Activated T-helper 2 cell treated with anti-CD3 and anti-CD28 coated beads, Interferon-gamma antibody, Interleukin-2, Interleukin-4, amounts not matched to agents 10 μg/mL and 5 μg/mL and 100 μg/mL, durations not matched to agents 14 hours and 24 hours and 36 hours (primary cell): ENCODE measurements around the gene RNU6-8. TPM values are rescaled to one million over a fixed set of nuclear protein-coding genes. Genes with fewer than 3 reads are reported as not detected.

Experiments used
- DNase-seq: peaks from one replicate; pipeline ENCODE4 v3.0.0; 2021; ENCODE audit warnings: low spot score
- H3K27ac Mint-ChIP-seq: one replicate; pipeline ENCODE4 v1.8.0; 2021; ENCODE audit warnings: mixed read lengths
- H3K27me3 Mint-ChIP-seq: one replicate; pipeline ENCODE4 v1.8.0; 2021; ENCODE audit warnings: low read depth, mixed read lengths
- H3K36me3 Mint-ChIP-seq: one replicate; pipeline ENCODE4 v1.8.0; 2021; ENCODE audit warnings: low read depth, mixed read lengths
- H3K4me1 Mint-ChIP-seq: one replicate; pipeline ENCODE4 v1.8.0; 2021; ENCODE audit warnings: low read depth, mixed read lengths
- H3K4me3 Mint-ChIP-seq: one replicate; pipeline ENCODE4 v1.8.0; 2021; ENCODE audit warnings: low read depth, mild to moderate bottlenecking, moderate library complexity, mixed read lengths
- H3K9me3 Mint-ChIP-seq: one replicate; pipeline ENCODE4 v1.8.0; 2021; ENCODE audit warnings: mixed read lengths
- intact Hi-C: fragments of 100-400 bp; cut with micrococcal nuclease; formaldehyde crosslinking; loops from one replicate; pipeline ENCODE4 v1.15.1; 2023
- total RNA-seq: library from RNA; stranded (reverse); gene quantifications from 2 replicates; pipeline ENCODE4 v1.2.3, GENCODE V29; 2022

The RNU6-8 gene
- total RNA-seq, 1 donor from 2014 or later, result not detected

DNA sequence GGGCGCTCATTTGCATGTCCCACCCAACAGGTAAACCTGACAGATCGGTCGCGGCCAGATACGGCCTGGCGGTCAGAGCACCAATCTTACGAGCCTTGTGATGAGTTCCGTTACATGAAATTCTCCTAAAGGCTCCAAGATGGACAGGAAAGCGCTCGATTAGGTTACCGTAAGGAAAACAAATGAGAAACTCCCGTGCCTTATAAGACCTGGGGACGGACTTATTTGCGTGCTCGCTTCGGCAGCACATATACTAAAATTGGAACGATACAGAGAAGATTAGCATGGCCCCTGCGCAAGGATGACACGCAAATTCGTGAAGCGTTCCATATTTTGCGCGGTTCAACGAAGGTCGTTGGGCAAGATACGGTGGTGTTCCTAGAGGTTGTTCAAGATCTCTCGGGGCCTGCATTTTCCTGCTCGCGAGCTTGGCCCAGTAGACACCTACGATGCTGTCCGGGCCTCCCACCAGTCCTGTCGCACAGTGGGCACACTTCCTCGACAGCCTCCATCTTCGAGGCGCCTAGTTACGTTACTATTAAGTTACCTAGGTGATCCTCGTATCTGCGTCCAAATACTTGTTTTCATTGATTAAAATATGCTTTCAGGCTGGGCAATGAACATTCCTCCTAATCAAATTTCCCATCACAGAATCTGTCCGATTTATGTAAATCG is 1.1 kb downstream of the RNU6-8 start, which contains the start of gene RNU6-7:
TSS of gene RNU6-7 (plus strand) at position 230 of the 675 bp plus-strand sequence.
- Mint-ChIP-seq H3K4me3 (peak within 1 kb of the TSS; percentile 88), H3K27ac (peak within 1 kb of the TSS; percentile 97), H3K27me3 (peaks cover 14% of the 10 kb centered on the region), H3K36me3 (no peaks in the 10 kb centered on the region), H3K9me3 (no peaks in the 10 kb centered on the region), H3K4me1 (peaks cover 43% of the 10 kb centered on the region)
- intact Hi-C loops, result loop anchor here (1.0 to 10.0 kb wide), 8 partner anchors 57 to 1175 kb away; partner anchors contain the start of genes AP4S1, DTD2, HECTD1 and NUBPL
- DNase-seq, result peak; percentile 37

DNA sequence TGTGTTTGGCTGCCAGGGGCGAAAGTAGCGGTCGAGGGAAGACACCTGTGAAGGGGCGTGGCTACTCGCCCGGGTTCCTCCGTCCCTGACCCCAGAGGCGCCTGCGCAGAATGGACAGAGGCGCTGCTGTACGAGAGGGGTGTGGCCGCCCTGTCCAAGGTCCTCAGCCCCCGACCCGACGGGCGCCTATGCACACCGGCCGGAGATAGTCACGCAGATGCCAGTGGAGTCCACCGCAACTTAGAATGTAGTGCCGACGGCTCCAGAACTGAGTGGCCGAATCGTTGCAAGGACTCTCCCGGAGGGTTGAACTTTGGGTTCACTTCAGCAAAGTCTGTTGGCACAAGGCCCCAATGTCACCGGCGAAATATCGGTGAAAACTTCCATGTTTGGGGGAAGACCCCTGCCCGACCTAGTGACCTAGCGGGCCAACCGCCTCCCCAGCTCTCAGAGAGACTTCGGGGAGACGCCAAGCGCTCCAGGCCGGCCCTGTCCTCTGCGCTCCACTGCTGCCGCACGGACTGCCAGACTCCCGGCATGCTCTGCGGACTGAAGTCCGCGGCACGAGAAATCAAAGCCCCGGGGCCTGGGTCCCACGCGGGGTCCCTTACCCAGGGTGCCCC is 1.8 kb downstream of the RNU6-8 start:
- intact Hi-C loops, result loop anchor here (1.0 to 10.0 kb wide), 6 partner anchors 99 to 1174 kb away; partner anchors contain the start of genes AP4S1, DTD2, HECTD1 and NUBPL
- peaks cover 10% of the 10 kb centered on the region for H3K27me3 Mint-ChIP-seq
- peaks cover 39% of the 10 kb centered on the region for H3K4me1 Mint-ChIP-seq
- H3K27ac Mint-ChIP-seq, result peak overlapping the region; percentile 97
- no peaks in the 10 kb centered on the region for H3K9me3 Mint-ChIP-seq
- H3K36me3 Mint-ChIP-seq, result no peaks in the 10 kb centered on the region
- H3K4me3 Mint-ChIP-seq, result peak overlapping the region; percentile 88
- peak; percentile 70 for DNase-seq

DNA sequence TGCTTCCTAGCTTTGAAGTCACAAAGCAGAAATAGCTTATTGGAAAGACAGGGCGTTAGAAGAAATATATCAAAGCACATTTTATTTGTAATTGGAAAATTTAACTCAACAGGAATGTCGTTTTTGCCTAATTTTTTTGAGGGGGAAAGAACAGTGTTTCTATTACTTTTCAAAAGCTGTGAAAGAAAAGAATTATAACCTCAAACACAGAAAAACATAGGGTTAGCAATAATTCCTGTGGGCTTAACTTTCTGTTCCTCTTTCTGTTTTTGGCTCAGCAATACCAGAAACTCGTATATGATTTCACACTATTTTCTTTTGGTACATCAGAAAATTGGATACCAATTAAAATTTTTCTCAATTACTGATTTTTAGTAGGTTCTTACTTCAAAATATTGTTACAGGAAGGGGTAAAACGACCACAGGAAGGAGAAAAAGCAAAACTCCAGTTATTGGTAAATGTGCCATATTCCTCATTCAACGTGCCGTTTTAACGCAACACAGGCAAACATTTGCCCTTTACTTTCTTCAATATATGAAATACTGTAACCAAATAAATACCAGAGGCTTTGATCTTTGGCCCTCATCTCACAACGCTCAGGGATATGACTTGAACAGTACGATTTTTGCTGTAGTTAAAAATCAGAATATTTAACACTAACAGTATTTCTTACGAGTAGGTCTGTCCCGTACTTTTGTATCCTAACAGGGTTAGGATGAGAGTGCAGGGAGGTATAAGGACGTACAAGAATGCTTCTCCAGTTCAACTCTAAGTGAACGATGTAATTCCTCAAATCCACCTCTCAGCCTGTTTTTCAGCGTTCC is 2.5 kb downstream of the RNU6-8 start:
- peak overlapping the region; percentile 88 for H3K4me3 Mint-ChIP-seq
- intact Hi-C loops, result loop anchor here (1.0 to 10.0 kb wide), 6 partner anchors 98 to 1173 kb away; partner anchors contain the start of genes AP4S1, DTD2, HECTD1 and NUBPL
- H3K27me3 Mint-ChIP-seq, result peaks cover 6% of the 10 kb centered on the region
- no peak for DNase-seq
- peaks cover 33% of the 10 kb centered on the region for H3K4me1 Mint-ChIP-seq
- H3K9me3 Mint-ChIP-seq, result no peaks in the 10 kb centered on the region
- peak overlapping the region; percentile 97 for H3K27ac Mint-ChIP-seq
- no peaks in the 10 kb centered on the region for H3K36me3 Mint-ChIP-seq

DNA sequence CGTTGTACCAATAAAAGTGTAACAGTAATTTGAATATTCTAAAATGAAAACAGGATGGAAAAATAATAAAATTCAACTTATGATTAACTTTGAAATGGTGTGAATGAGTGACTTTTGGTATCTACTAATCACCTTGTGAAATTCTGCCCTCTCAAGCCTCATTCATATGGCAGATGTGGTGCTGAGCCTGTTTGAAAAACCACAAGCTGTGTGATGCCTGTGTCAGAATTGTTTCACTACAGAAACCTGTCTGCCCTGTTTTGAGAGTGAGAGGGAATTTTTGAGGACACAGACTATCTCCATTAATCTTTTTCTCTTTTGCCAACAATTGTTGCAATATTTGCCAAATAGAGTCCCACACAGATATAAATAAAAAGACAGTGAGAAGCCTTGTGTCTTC is 5.2 kb downstream of the RNU6-8 start:
- intact Hi-C loops, result no loop called here
- H3K4me3 Mint-ChIP-seq, result no peak overlapping the region
- no peaks in the 10 kb centered on the region for H3K36me3 Mint-ChIP-seq
- peaks cover under 1% of the 10 kb centered on the region for H3K27me3 Mint-ChIP-seq
- H3K9me3 Mint-ChIP-seq, result no peaks in the 10 kb centered on the region
- no peak overlapping the region for H3K27ac Mint-ChIP-seq
- peaks cover 26% of the 10 kb centered on the region for H3K4me1 Mint-ChIP-seq
- no peak for DNase-seq

DNA sequence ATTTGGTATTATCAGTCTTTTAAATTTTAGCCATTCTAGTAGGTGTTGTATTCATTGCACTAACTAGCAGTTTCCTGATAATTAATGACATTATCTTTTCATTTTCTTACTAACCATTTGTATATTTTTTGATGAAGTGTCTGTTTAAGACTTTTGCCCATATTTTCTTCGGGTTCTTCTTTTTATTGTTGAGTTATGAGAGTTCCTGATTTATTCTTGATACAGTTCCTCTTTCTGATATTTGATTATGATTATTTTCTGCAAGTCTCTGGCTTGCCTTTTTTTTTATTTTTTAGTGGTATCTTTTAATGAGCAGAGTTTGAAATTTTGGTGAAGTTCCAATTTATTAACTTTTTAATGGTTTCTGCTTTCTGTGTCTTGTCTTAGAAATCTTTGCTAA is 7.4 kb downstream of the RNU6-8 start:
- no peak overlapping the region for H3K4me3 Mint-ChIP-seq
- no peaks in the 10 kb centered on the region for H3K36me3 Mint-ChIP-seq
- no peak for DNase-seq
- no peaks in the 10 kb centered on the region for H3K9me3 Mint-ChIP-seq
- no peak overlapping the region for H3K27ac Mint-ChIP-seq
- intact Hi-C loops, result no loop called here
- peaks cover 1% of the 10 kb centered on the region for H3K27me3 Mint-ChIP-seq
- H3K4me1 Mint-ChIP-seq, result peaks cover 10% of the 10 kb centered on the region

DNA sequence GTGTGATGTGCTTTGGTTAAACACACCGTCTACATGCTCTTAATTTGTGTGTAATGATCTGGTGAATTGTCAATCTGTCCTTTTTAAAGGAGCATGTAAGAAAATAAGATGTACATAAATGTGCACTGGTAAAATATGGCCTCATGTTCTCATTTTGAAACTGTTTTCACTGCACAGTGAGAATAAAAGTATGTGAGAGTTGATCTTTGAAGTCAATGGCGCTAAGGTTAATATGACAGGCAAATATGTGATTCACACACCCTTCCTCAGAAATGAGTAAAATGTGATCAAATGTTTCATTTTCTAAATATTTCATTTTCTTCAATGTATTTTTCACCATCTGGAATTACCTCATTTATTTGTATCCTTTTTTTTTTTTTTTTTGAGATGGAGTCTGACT is 9.5 kb downstream of the RNU6-8 start:
- H3K4me3 Mint-ChIP-seq, result no peak overlapping the region
- no peak overlapping the region for H3K27ac Mint-ChIP-seq
- H3K4me1 Mint-ChIP-seq, result peaks cover 10% of the 10 kb centered on the region
- no peaks in the 10 kb centered on the region for H3K36me3 Mint-ChIP-seq
- no peaks in the 10 kb centered on the region for H3K9me3 Mint-ChIP-seq
- no peak for DNase-seq
- intact Hi-C loops, result no loop called here
- peaks cover 1% of the 10 kb centered on the region for H3K27me3 Mint-ChIP-seq

DNA sequence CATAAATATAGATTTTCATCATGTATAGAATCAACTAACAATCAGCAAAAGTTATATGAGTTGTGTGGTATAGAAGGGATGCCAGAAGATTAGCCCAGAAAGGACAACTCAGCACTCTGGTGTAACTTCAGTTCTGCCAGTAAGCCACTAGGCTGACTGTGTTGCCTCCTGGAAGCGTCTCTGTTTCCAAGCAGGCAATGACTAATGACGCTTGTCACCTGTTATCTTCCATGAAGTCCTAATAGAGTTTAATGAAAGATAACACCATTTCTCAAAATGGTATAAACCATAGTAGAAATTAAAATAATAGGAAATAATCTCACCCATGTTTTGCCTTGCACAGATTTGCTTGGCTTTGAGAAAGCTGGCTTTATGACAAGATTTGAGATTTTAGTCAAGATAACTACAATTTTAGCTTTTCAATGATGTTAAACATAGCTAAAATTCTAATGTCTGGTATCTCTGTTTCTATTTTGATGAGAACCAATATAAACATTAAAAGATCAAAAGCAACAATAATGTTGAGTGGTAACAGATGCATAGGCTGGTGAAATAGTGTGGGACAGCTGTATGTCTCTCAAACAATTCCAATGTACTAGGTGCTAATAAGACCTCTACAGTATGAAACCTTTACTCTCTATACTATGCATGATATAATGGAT is 10.2 kb downstream of the RNU6-8 start:
- Mint-ChIP-seq H3K4me1 (peaks cover 9% of the 10 kb centered on the region), H3K27ac (no peak overlapping the region), H3K9me3 (no peaks in the 10 kb centered on the region), H3K36me3 (no peaks in the 10 kb centered on the region), H3K4me3 (no peak overlapping the region), H3K27me3 (peaks cover 1% of the 10 kb centered on the region)
- DNase-seq, result no peak
- intact Hi-C loops, result no loop called here

DNA sequence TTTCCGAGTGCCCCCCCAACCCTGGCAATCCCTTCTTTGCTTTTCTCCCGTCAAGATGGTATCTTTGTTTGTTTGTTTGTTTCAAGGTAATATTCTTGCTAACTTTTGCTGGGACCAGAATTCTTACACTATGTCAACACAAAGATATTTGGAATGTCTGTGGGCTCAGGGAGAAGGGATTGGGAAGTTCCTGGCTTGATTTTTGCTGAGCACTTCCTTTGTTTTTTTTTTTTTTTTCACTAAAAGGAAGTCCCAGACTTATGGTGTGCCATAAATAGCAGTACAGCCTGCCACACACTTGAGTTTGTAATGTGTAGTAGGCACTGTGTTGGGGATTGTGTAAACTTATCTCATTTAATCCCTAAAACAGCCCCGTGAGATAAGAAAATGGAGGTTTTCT is 12.4 kb downstream of the RNU6-8 start:
- H3K4me3 Mint-ChIP-seq, result no peak overlapping the region
- intact Hi-C loops, result no loop called here

DNA sequence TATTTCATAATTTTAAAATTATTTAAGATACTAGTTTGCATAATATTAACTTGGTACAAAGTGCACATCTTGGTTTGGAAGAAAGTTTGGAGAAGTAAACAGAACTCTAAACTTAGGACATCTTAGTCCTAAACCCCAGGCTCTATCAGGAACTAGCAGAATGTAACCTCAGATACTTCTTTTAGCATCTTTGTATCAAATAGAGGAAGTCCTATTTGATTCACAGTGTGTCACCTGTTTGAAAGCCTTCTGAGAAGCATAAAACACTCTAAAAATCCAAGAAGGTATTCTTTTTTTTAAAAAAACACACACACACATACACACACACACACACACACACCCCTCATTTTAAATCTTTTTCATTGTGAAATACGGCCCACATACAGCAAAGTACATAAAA is 13.3 kb downstream of the RNU6-8 start:
- Mint-ChIP-seq H3K4me3 (no peak overlapping the region), H3K27me3 (peaks cover 1% of the 10 kb centered on the region), H3K27ac (no peak overlapping the region), H3K4me1 (peaks cover 10% of the 10 kb centered on the region), H3K36me3 (no peaks in the 10 kb centered on the region), H3K9me3 (peaks cover 12% of the 10 kb centered on the region)
- no peak for DNase-seq
- intact Hi-C loops, result no loop called here

More for the DNA sequence above, 12.4 kb downstream of the RNU6-8 start:
- Mint-ChIP-seq H3K4me1 (peaks cover 10% of the 10 kb centered on the region), H3K27ac (no peak overlapping the region), H3K36me3 (no peaks in the 10 kb centered on the region), H3K9me3 (peaks cover 6% of the 10 kb centered on the region), H3K27me3 (peaks cover 1% of the 10 kb centered on the region)
- DNase-seq, result no peak

DNA sequence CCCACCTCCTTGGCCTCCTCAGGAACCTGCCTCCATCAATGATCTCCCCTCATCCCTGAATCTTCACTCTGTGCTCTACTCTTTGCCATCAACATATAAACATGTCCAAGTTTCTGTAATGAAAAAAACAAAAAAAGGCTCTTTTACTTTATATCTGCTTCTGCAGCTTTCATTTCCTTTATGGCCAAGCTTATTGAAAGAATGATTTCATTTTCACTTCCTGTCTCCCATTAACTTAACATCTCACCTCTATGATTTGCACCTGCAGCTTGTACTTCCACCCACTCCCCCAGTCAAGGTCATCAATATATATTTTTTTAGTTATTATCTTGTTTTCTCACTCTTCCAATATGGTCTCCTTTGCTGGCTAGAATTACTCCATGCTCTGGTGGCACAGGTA is 16.8 kb downstream of the RNU6-8 start:
- no peaks in the 10 kb centered on the region for H3K36me3 Mint-ChIP-seq
- intact Hi-C loops, result no loop called here

DNA sequence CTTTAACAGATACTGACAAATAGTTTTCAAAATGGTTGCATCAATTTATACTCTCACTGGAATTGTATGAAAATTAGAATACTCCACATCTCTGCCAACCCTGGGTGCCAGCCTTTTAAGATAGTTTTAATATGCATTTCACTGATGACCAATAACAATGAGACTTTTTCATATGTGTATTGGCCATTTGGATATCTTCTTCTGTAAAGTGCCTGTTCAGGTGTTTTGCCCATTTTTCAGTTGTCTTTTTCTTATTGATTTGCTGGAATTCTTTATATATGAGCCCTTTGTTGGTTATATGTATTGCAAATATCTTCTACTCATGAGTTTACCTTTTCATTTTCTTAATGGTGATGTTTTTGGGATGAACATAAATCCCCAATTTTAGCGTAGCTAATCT is 18.0 kb downstream of the RNU6-8 start:
- Mint-ChIP-seq H3K4me1 (peaks cover 12% of the 10 kb centered on the region), H3K9me3 (peaks cover 26% of the 10 kb centered on the region), H3K27me3 (peaks cover 12% of the 10 kb centered on the region), H3K27ac (no peak overlapping the region), H3K4me3 (no peak overlapping the region), H3K36me3 (no peaks in the 10 kb centered on the region)
- no peak for DNase-seq
- intact Hi-C loops, result no loop called here

More for the DNA sequence above, 16.8 kb downstream of the RNU6-8 start:
- no peak for DNase-seq
- H3K4me1 Mint-ChIP-seq, result peaks cover 12% of the 10 kb centered on the region
- H3K27me3 Mint-ChIP-seq, result peaks cover 4% of the 10 kb centered on the region
- H3K4me3 Mint-ChIP-seq, result no peak overlapping the region
- H3K9me3 Mint-ChIP-seq, result peaks cover 22% of the 10 kb centered on the region
- no peak overlapping the region for H3K27ac Mint-ChIP-seq
